ENCODE results near the gene MCMBP. TPM values are rescaled to one million over a fixed set of nuclear protein-coding genes. Genes with fewer than 3 reads are reported as not detected.

The MCMBP gene
- polyA plus RNA-seq, 1 of the 3 experiments (the other 2 are of a cell fraction), result 33.1 TPM

DNA sequence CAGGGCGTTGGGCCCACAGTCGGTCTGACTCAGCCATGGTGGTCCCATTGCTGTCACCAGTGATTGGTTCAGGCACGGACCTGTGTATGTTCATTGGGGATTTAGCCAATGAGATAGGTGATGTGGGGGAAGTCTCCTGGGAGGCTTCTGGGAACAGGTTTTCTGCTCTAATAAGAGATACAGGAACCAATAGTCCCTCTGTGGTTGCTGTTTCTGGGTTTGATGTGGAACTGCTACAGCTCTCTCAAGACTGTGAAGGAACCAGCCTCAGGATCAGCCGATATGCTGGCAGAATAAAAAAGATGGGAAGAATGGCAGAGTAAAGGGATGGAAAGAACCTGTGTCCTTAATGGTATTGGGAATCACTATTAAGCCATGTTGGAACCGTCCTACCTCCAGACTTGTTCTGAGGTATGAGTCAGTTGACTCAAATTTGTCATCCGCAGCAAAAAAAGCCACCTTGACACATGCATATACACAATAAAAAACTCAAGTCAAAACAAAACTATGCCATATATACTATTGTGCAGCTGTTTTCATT is 70.6 kb downstream of the MCMBP start (continued):
- TF ChIP-seq, protein P1, sequence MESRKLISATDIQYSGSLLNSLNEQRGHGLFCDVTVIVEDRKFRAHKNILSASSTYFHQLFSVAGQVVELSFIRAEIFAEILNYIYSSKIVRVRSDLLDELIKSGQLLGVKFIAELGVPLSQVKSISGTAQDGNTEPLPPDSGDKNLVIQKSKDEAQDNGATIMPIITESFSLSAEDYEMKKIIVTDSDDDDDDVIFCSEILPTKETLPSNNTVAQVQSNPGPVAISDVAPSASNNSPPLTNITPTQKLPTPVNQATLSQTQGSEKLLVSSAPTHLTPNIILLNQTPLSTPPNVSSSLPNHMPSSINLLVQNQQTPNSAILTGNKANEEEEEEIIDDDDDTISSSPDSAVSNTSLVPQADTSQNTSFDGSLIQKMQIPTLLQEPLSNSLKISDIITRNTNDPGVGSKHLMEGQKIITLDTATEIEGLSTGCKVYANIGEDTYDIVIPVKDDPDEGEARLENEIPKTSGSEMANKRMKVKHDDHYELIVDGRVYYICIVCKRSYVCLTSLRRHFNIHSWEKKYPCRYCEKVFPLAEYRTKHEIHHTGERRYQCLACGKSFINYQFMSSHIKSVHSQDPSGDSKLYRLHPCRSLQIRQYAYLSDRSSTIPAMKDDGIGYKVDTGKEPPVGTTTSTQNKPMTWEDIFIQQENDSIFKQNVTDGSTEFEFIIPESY (IDR thresholded peaks at IDR 0.05; ENCODE audit: borderline replicate concordance, low read depth), result no peak
- TF ChIP-seq RFX5 (IDR thresholded peaks at IDR 0.05; ENCODE audit: low read length) (no peak), POLR2AphosphoS5 (IDR thresholded peaks at IDR 0.05; ENCODE audit: low read depth, low read length) (no peak), RCOR1 (IDR thresholded peaks at IDR 0.05; ENCODE audit: low read length) (no peak), CHD2 (IDR thresholded peaks at IDR 0.05; ENCODE audit: low read length, partially characterized antibody) (no peak), JUND (IDR thresholded peaks at IDR 0.05) (no peak), MEF2A (IDR thresholded peaks at IDR 0.05; ENCODE audit: borderline replicate concordance, low read depth) (no peak), MXI1 (IDR thresholded peaks at IDR 0.05; ENCODE audit: low read depth, low read length) (no peak)
- TF ChIP-seq, protein P2, sequence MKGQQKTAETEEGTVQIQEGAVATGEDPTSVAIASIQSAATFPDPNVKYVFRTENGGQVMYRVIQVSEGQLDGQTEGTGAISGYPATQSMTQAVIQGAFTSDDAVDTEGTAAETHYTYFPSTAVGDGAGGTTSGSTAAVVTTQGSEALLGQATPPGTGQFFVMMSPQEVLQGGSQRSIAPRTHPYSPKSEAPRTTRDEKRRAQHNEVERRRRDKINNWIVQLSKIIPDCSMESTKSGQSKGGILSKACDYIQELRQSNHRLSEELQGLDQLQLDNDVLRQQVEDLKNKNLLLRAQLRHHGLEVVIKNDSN (IDR thresholded peaks at IDR 0.05; ENCODE audit: borderline replicate concordance, low read depth), result no peak
- TF ChIP-seq, protein P3, sequence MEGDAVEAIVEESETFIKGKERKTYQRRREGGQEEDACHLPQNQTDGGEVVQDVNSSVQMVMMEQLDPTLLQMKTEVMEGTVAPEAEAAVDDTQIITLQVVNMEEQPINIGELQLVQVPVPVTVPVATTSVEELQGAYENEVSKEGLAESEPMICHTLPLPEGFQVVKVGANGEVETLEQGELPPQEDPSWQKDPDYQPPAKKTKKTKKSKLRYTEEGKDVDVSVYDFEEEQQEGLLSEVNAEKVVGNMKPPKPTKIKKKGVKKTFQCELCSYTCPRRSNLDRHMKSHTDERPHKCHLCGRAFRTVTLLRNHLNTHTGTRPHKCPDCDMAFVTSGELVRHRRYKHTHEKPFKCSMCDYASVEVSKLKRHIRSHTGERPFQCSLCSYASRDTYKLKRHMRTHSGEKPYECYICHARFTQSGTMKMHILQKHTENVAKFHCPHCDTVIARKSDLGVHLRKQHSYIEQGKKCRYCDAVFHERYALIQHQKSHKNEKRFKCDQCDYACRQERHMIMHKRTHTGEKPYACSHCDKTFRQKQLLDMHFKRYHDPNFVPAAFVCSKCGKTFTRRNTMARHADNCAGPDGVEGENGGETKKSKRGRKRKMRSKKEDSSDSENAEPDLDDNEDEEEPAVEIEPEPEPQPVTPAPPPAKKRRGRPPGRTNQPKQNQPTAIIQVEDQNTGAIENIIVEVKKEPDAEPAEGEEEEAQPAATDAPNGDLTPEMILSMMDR (IDR thresholded peaks at IDR 0.05), result no peak

DNA sequence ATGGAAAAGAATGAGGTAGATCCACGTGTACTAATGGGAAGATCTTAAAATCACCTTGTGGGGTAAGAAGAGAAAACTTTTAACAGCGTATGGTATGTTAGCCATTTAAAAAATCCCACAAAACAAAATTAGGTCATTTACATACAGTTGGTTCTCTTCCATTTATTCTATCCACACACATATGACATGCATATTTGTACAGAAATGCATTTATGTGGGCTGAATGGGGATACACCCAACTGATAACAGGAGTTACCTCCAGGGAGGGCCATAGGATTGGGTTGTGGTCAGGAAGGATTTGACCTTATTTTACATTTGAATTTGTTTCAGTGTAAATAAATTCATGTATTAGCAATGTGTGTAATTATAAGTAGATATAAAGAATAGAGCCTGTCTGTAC is 71.5 kb downstream of the MCMBP start:
- Histone ChIP-seq H3K36me3 (replicated peaks in 1 of 2; ENCODE audit: control insufficient read depth in 1 of 2, insufficient read depth in 2 of 2, low read length in 1 of 2) (peaks cover 16 to 27% of the 10 kb centered on the region in 2 experiments), H3K9ac (no peak overlapping the region), H3K27ac (ENCODE audit: low read depth in 2 of 2, low read length in 1 of 2) (no peak overlapping the region), H3K4me2 (no peak overlapping the region), H3K27me3 (ENCODE audit: insufficient read depth) (no peaks in the 10 kb centered on the region), H3K4me3 (ENCODE audit: low read depth in 2 of 2, low read length in 1 of 2) (no peak overlapping the region), H3F3A (replicated peaks; ENCODE audit: insufficient read depth) (peaks cover 12% of the 10 kb centered on the region), H3K9me3 (no peaks in the 10 kb centered on the region), H3K9me2 (no peaks in the 10 kb centered on the region), H4K20me1 (ENCODE audit: insufficient read depth) (no peaks in the 10 kb centered on the region), H2AFZ (ENCODE audit: low read depth) (no peak overlapping the region), H3K4me1 (ENCODE audit: control insufficient read depth in 1 of 2, insufficient read depth in 2 of 2, low read depth in 1 of 2, low read length in 1 of 2) (no peaks in the 10 kb centered on the region; a peak in 1 of 4 replicates), H3K79me2 (ENCODE audit: insufficient read depth) (no peaks in the 10 kb centered on the region; the same call in 1 of the 2 replicates)
- ChIA-PET POLR2A (no interaction called here), CTCF (interaction anchor here (1.1 kb wide), 1 partner anchor 21 kb away, joined by 4 read pairs; no protein-coding TSS in a partner anchor)
- WGBS (ENCODE audit: low lambda C conversion rate), result 98% methylated on average over 2 of the region's 2 CpGs
- TF ChIP-seq EP300 (IDR thresholded peaks at IDR 0.05; ENCODE audit: borderline replicate concordance in 1 of 2, low read depth in 1 of 2, low read length in 1 of 2) (no peak), TEAD4 (IDR thresholded peaks at IDR 0.05; ENCODE audit: borderline replicate concordance, insufficient read depth) (no peak), RFX5 (IDR thresholded peaks at IDR 0.05; ENCODE audit: low read length) (no peak), RXRA (IDR thresholded peaks at IDR 0.05; ENCODE audit: borderline replicate concordance, low read depth) (no peak), EZH2phosphoT487 (IDR thresholded peaks at IDR 0.05; ENCODE audit: borderline replicate concordance, low read depth) (no peak)
- TF ChIP-seq, protein P3 (IDR thresholded peaks at IDR 0.05), result no peak
- DNase-seq, result no peak

Measured in SK-N-SH (cell line).